ENCODE results near the gene ITGAV.

- TF ChIP-seq CTCF (IDR thresholded peaks at IDR 0.05) (no peak), EP300 (IDR thresholded peaks at IDR 0.05; ENCODE audit: low read depth) (no peak)
Observed at GRCh38 chr2:186637497-186637800, 47.6 kb downstream of the ITGAV start.
